Gastroesophageal sphincter (tissue), 4 donors: ENCODE measurements around the gene GPR15. TPM values are rescaled to one million over a fixed set of nuclear protein-coding genes. Genes with fewer than 3 reads are reported as not detected.

ENCODE experiments used
- ATAC-seq: fragments of 150-250 bp; one replicate; pipeline ENCODE4 v1.9.1; 2016; ENCODE audit warnings: mild to moderate bottlenecking, moderate library complexity
- H3K27ac ChIP-seq, 4 donors: fragments of 200-600 bp; sonication (generic) in 3 of 4; 1 replicate in 3 of 4; 2 replicates in 1 of 4; pipeline ENCODE4 v1.5.1; 2016 to 2019
- H3K27me3 ChIP-seq: fragments of 200-600 bp; sonication (generic); one replicate; pipeline ENCODE4 v1.5.1; 2019
- H3K36me3 ChIP-seq, 2 donors: fragments of 200-600 bp; sonication (generic); one replicate each; pipeline ENCODE4 v1.5.1; 2019; ENCODE audit warnings: control low read depth in 1 of 2
- H3K4me1 ChIP-seq, 3 donors: fragments of 200-600 bp; sonication (generic); 1 replicate in 2 of 3; 2 replicates in 1 of 3; pipeline ENCODE4 v1.5.1; 2016 to 2019; ENCODE audit warnings: control low read depth in 2 of 3
- H3K4me3 ChIP-seq, 2 donors: fragments of 200-600 bp; sonication (generic); one replicate each; pipeline ENCODE4 v1.5.1; 2019; ENCODE audit warnings: mild to moderate bottlenecking in 1 of 2, moderate library complexity in 1 of 2
- H3K9me3 ChIP-seq, 3 donors: fragments of 200-600 bp; sonication (generic); one replicate each; pipeline ENCODE4 v1.5.1; 2017 to 2019; ENCODE audit warnings: control low read depth in 2 of 3
- EP300 ChIP-seq: sonication (generic); formaldehyde crosslinking; IDR thresholded peaks from one replicate; pipeline ENCODE4 v1.6.1; 2017; ENCODE audit warnings: antibody characterized with exemption, mild to moderate bottlenecking
- POLR2A ChIP-seq, 2 donors: fragments of 450-650 bp; IDR thresholded peaks; one replicate each; pipeline ENCODE4 v1.6.1; 2017; ENCODE audit warnings: antibody characterized with exemption in 2 of 2, mild to moderate bottlenecking in 2 of 2, moderate library complexity in 1 of 2
- POLR2AphosphoS5 ChIP-seq: sonication (generic); formaldehyde crosslinking; IDR thresholded peaks from one replicate; pipeline ENCODE4 v1.6.1; 2017; ENCODE audit warnings: antibody characterized with exemption
- WGBS, 2 donors: methylation state at CpG; one replicate each; pipeline ENCODE4 v1.1.5; 2018; ENCODE audit warnings: low coverage in 1 of 2; 5-methylcytosine and 5-hydroxymethylcytosine counted together
- total RNA-seq, 4 donors: library from RNA; depleted of rRNA; stranded (reverse); fragments of >200 nt; gene quantifications; one replicate each; pipeline ENCODE4 v1.1.0, GENCODE V29; 2016
- TF ChIP-seq, protein P1 (sequence below), 4 experiments: fragments of 200-600 bp in 2 of 4; fragments of 450-650 bp in 2 of 4; sonication (generic) in 1 of 4; IDR thresholded peaks; one replicate each; pipeline ENCODE4 v1.5.1; 2017 to 2019; ENCODE audit warnings: antibody characterized with exemption in 4 of 4, mild to moderate bottlenecking in 2 of 4, moderate library complexity in 2 of 4

Gene GPR15
- total RNA-seq, 4 donors from 2014 or later: not detected

DNA sequence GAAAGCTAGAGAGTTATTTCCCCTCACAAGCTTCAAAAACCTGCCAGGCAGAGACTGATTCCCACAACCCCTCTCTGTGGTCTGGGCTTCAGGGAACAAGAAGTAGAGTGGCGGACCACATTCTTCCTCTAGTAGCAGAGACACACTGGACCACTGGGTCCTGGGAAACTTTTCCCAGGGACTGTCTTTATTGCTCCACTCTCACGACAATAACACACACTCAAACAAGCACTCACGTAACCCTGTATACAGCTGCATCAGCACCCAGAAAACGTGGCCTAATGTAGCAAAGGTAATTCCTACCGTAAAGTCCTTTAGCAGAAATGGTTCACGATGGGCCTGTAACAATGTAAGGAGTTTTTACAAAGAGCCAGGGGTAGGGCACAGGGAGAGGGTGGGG lies 34.1 kb downstream of the GPR15 start:
- no peak overlapping the region for H3K27ac ChIP-seq
- no peak overlapping the region for H3K4me3 ChIP-seq
- no peaks in the 10 kb centered on the region for H3K4me1 ChIP-seq
- no peaks in the 10 kb centered on the region for H3K36me3 ChIP-seq
- no peaks in the 10 kb centered on the region for H3K9me3 ChIP-seq
- no peaks in the 10 kb centered on the region for H3K27me3 ChIP-seq
- ATAC-seq: no peak
- TF ChIP-seq POLR2A (IDR thresholded peaks at IDR 0.05): no peak
- no peak for TF ChIP-seq POLR2AphosphoS5
- TF ChIP-seq, protein P1, sequence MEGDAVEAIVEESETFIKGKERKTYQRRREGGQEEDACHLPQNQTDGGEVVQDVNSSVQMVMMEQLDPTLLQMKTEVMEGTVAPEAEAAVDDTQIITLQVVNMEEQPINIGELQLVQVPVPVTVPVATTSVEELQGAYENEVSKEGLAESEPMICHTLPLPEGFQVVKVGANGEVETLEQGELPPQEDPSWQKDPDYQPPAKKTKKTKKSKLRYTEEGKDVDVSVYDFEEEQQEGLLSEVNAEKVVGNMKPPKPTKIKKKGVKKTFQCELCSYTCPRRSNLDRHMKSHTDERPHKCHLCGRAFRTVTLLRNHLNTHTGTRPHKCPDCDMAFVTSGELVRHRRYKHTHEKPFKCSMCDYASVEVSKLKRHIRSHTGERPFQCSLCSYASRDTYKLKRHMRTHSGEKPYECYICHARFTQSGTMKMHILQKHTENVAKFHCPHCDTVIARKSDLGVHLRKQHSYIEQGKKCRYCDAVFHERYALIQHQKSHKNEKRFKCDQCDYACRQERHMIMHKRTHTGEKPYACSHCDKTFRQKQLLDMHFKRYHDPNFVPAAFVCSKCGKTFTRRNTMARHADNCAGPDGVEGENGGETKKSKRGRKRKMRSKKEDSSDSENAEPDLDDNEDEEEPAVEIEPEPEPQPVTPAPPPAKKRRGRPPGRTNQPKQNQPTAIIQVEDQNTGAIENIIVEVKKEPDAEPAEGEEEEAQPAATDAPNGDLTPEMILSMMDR (IDR thresholded peaks at IDR 0.05): no peak
- no peak for TF ChIP-seq EP300
- 87 to 100% methylated on average over 1 to 3 of the region's 6 CpGs for WGBS, 2 donors

DNA sequence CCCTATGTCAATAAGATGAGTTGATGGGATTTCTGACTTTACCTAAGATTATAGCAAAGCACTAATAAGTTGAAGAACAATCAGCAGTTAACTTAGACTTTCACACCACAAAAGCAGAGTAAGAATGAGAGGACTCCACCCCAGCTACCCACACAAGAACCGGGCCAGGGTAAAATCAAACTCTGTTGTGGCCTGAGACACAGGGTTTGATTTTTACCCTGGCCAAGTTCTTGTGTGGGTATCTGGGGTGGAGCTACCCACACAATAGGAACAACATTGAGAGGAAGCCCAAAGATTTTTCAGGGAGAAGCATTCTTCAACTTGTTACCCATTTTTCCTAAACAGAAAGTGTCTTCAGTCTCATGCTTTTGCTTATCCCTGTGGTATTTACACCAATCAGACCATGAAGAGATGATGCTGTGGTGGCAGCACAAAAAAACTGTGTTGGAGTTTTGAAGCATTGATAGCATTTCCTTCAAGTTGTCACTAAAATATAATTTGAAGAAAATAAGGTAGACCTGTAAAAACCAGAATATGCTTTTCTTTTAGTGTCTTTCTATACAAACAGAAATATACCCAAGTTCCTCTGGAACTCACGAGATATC lies 36.0 kb downstream of the GPR15 start:
- Histone ChIP-seq H3K4me3 (no peak overlapping the region), H3K36me3 (no peaks in the 10 kb centered on the region), H3K27me3 (no peaks in the 10 kb centered on the region), H3K4me1 (no peaks in the 10 kb centered on the region), H3K27ac (no peak overlapping the region), H3K9me3 (no peaks in the 10 kb centered on the region)
- ATAC-seq: no peak
- WGBS, 2 donors: 79 to 87% methylated on average over 2 of the region's 2 CpGs
- no peak for TF ChIP-seq POLR2AphosphoS5

DNA sequence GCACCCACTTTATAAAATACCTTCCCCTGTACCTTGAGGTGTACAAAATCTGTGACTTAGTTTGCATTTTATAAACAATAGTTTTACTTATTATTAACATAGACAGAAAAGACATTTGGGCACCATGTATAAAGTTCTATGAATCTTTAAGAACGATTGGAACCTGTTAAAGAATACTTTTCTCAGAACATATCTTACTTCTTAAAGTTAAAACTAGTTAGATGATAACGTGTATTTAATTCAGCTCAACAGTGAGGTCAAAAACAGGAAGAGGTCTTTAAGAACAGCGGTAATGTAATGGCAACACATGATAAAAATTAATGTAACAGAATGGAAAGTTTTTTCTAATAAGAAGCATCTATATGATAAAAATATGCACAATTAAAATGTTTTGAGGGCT lies 36.6 kb downstream of the GPR15 start:
- H3K4me1 ChIP-seq: no peaks in the 10 kb centered on the region
- H3K36me3 ChIP-seq: no peaks in the 10 kb centered on the region
- H3K27me3 ChIP-seq: no peaks in the 10 kb centered on the region
- TF ChIP-seq POLR2AphosphoS5 (no peak), POLR2A (IDR thresholded peaks at IDR 0.05) (no peak), EP300 (no peak)
- TF ChIP-seq, protein P1 (IDR thresholded peaks at IDR 0.05): no peak
- no peak for ATAC-seq
- no peak overlapping the region for H3K4me3 ChIP-seq
- 65 to 81% methylated on average over 3 of the region's 3 CpGs for WGBS, 2 donors
- H3K9me3 ChIP-seq: no peaks in the 10 kb centered on the region
- H3K27ac ChIP-seq: no peak overlapping the region

GRCh38 chr3:98573181-98573728 lies 41.5 kb downstream of the GPR15 start:
- Histone ChIP-seq H3K36me3 (peaks cover 0 to 21% of the 10 kb centered on the region in 2 donors), H3K27ac (no peak overlapping the region), H3K4me3 (no peak overlapping the region), H3K4me1 (no peaks in the 10 kb centered on the region), H3K9me3 (no peaks in the 10 kb centered on the region), H3K27me3 (no peaks in the 10 kb centered on the region)
- TF ChIP-seq POLR2AphosphoS5: no peak
- TF ChIP-seq, protein P1 (IDR thresholded peaks at IDR 0.05): peak in 2 of 4 experiments; percentile 15 to 19
- ATAC-seq: no peak
- 18 to 34% methylated on average over 2 of the region's 2 CpGs for WGBS, 2 donors

DNA sequence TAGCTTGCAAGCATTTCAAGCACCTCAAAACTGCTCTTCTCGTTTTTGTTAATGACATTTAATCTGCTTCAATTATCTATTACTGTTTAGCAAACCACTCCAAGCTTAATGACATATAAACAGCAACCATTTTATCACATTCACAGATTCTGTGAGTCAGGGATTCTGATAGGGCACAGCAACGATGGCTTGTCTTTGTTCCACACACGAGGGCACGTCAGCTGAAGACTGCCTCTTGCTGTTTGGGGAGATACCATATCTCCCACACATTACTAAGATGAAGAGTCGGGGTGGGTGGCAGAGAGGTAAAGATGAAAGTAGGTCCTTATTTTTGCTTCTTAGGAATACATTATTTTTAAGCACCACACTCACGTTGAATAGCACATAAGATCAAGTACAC lies 42.4 kb downstream of the GPR15 start:
- H3K27me3 ChIP-seq: no peaks in the 10 kb centered on the region
- H3K9me3 ChIP-seq: no peaks in the 10 kb centered on the region
- ATAC-seq: no peak
- TF ChIP-seq, protein P1 (IDR thresholded peaks at IDR 0.05): no peak
- TF ChIP-seq POLR2AphosphoS5 (no peak), EP300 (no peak), POLR2A (IDR thresholded peaks at IDR 0.05) (no peak)
- H3K4me3 ChIP-seq: no peak overlapping the region
- peaks cover 0 to 29% of the 10 kb centered on the region in 2 donors for H3K36me3 ChIP-seq
- no peak overlapping the region for H3K27ac ChIP-seq
- no peaks in the 10 kb centered on the region for H3K4me1 ChIP-seq
- 69 to 85% methylated on average over 5 to 6 of the region's 6 CpGs for WGBS, 2 donors
